Measurements from ENCODE around the gene SP6. TPM values are rescaled to one million over a fixed set of nuclear protein-coding genes. Genes with fewer than 3 reads are reported as not detected.

The SP6 gene
- total and polyA plus RNA-seq, 2 of the 8 experiments (the other 6 are each of a cell fraction or from before 2014, with no cell fraction given) = 1.2 to 1.5 TPM

- TF ChIP-seq POLR2A (IDR thresholded peaks at IDR 0.05; ENCODE audit: control extremely low read depth in 1 of 2, low read depth in 2 of 2, low read length in 2 of 2) = no peak
- no peak for TF ChIP-seq SUZ12 (IDR thresholded peaks at IDR 0.05; ENCODE audit: low read length)
- no peak for TF ChIP-seq USF2 (IDR thresholded peaks at IDR 0.05; ENCODE audit: low read length)
- TF ChIP-seq ZNF274 (IDR thresholded peaks at IDR 0.05; ENCODE audit: borderline replicate concordance, extremely low read depth, low read length) = no peak
- TF ChIP-seq, protein P1, sequence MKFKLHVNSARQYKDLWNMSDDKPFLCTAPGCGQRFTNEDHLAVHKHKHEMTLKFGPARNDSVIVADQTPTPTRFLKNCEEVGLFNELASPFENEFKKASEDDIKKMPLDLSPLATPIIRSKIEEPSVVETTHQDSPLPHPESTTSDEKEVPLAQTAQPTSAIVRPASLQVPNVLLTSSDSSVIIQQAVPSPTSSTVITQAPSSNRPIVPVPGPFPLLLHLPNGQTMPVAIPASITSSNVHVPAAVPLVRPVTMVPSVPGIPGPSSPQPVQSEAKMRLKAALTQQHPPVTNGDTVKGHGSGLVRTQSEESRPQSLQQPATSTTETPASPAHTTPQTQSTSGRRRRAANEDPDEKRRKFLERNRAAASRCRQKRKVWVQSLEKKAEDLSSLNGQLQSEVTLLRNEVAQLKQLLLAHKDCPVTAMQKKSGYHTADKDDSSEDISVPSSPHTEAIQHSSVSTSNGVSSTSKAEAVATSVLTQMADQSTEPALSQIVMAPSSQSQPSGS (IDR thresholded peaks at IDR 0.05; ENCODE audit: low read length) = no peak
Observed at GRCh38 chr17:47810901-47811635, 39.9 kb downstream of the SP6 start (continued).

All from H1 (cell line).